ENCODE measurements around the gene SH3BP5L.
A peak's percentile ranks its signal among the peaks of the same experiment; 100 is the strongest.
"Not testable (repeated sequence)": the region's sequence is repeated elsewhere in the genome, so short reads cannot be mapped to it uniquely, and the experiment has no call there.

SH3BP5L gene

DNA sequence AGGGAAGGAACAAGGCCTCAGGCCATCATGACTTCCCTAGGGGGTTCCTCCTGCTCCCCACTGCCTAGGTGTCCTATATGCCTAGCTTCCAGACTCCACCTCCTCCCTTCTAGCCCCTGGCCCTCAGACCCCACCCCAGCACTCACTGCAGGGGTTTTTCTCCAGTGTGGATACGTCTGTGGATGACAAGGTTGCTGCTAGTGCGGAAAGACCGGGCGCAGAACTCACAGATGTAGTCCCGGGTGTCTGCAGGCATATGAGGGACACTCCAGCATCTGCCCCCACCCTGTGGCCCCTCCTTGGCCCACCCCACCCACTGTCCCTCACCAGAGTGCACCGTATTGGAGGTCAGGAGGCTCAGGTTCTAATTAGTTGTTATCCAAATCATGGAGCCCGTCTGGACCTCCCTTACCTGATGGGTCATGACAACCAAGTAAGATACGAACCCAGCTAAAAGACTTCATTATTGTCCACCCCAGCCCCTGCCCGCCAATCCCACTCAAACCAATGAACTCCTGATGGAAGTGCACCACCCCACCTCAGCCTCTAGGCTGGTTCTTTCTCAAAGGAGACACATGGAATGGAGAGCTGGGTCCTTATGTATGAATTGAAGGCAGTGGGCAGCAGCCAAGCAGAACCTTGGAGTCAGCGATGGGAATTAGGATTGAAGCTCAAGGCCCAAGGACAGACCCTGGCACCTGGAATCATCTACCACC lies 25.0 kb upstream of the SH3BP5L start:
- DNase-seq: no peak

DNA sequence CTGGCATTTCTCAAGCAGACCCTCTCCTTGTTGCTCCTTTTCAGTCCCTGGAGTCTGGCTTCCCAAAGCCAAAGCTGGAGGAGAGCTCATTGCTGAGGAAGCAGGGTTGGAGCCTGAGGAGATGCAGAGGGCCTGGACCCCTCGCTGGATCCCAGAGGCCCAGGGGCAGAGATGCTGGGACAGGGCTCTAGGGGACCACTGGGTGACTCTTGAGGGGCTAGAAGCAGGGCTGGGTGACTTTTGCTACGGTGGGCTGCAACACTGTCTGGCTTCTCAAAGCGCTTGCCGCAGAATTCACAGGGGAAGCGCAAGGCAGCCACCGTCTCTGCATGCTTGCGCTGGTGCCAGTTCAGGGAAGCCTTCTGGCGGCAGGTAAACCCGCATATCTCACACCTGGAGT lies 24.4 kb upstream of the SH3BP5L start:
- no peak for DNase-seq

DNA sequence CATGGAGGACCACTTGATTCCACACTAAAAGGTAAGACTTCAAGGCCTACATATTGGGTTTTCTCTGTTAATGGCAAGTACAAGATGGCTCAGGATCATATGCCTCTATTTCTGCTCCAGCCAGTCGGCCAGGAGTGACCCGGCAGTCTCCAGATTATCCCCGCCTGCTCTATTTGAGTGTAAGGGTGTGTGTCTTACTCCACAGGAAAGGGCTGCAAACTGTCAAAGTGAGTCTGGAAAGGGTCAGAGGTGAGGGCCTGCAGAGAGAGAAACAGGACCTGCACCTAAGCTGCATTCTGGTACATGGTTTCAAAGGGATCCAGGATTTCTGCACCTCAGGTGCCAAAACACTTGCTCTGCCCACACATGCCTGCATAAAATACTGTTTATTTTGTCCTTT lies 23.9 kb upstream of the SH3BP5L start:
- no peak for DNase-seq

- no peak for DNase-seq
Measured at GRCh38 chr1:248849152-248849551, 23.4 kb upstream of the SH3BP5L start.

GRCh38 chr1:248848602-248849001 lies 22.9 kb upstream of the SH3BP5L start:
- no peak for DNase-seq

DNA sequence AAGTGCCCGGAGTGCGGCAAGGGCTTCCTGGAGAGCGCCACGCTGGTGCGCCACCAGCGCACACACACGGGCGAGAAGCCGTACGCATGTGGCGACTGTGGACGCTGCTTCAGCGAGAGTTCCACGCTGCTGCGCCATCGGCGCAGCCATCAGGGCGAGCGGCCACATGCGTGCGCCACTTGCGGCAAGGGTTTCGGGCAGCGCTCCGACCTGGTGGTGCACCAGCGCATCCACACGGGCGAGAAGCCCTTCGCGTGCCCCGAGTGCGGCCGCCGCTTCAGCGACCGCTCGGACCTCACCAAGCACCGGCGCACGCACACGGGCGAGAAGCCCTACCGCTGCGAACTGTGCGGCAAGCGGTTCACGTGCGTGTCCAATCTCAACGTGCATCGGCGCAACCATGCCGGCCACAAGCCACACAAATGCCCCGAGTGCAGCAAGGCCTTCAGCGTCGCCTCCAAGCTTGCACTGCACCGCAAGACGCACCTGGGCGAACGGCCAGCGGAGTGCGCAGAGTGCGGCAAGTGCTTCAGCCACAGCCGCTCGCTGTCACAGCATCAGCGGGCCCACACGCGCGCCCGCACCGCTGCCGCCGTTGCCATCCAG lies 22.3 kb upstream of the SH3BP5L start:
- DNase-seq: no peak

DNA sequence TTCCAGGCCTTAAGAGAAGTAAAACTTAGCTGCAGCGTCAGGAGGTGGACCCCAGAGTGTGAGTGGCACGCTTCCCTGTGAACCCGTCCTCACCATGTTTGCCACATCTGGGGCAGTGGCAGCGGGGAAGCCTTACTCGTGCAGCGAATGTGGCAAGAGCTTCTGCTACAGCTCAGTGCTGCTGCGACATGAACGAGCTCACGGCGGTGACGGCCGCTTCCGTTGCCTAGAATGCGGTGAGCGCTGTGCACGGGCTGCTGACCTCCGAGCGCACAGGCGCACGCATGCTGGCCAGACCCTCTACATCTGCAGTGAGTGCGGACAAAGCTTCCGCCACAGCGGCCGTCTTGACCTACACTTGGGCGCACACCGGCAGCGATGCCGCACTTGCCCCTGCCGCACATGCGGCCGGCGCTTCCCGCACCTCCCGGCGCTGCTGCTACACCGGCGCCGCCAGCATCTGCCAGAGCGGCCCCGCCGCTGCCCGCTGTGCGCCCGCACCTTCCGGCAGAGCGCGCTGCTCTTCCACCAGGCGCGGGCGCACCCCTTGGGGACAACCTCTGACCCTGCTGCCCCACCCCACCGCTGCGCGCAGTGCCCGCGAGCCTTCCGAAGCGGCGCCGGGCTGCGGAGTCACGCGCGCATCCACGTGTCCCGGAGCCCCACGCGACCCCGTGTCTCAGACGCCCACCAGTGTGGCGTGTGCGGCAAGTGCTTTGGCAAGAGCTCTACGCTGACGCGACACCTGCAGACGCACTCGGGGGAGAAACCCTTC lies 21.7 kb upstream of the SH3BP5L start:
- no peak for DNase-seq

DNA sequence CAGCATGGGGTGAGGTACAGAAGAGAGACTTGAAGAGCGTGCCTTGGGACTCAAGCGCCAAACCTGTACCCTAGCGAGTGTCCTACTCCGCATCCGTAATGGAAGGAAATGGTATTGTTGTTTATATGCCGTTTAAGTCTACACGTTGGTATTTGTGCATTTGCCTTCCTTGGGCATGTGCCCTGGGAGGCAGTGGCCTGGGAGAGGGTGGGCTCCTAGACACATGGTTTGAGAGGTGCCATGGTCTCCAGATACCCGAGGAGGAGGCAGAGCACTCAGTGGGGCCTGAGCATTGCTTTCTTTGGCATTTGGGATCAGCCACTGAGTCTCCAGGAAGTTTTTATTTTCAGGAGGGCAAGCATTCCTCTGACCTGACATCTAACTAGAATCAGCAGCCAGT lies 18.8 kb upstream of the SH3BP5L start:
- DNase-seq: no peak

GRCh38 chr1:248843687-248844086 lies 18.0 kb upstream of the SH3BP5L start:
- DNase-seq: no peak

DNA sequence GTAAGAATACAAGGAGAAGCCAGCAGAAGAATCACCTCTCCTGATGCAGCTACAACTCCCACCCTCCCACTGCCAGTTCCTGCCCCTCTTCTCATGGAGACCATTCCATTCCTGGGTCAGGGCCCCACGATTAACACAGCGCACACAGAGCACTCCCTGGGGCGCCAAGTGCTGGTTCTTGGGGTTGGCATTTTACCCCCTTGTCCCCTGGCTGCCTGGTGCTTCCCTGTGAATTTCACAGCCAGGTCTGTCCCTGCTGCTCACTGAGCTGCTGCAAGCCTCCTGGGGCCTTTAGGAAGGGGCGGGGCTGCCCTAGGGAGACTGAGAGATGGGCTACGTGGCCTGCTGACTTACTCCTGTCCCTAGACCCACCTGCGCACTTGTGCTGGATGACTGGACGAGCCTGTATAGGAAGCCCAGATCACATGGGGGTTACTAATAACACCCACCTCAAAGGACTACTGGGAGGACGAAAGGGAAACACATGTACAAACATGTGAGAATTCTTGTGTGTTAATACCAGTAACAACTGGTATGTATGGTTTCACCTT lies 17.1 kb upstream of the SH3BP5L start:
- no peak for DNase-seq

DNA sequence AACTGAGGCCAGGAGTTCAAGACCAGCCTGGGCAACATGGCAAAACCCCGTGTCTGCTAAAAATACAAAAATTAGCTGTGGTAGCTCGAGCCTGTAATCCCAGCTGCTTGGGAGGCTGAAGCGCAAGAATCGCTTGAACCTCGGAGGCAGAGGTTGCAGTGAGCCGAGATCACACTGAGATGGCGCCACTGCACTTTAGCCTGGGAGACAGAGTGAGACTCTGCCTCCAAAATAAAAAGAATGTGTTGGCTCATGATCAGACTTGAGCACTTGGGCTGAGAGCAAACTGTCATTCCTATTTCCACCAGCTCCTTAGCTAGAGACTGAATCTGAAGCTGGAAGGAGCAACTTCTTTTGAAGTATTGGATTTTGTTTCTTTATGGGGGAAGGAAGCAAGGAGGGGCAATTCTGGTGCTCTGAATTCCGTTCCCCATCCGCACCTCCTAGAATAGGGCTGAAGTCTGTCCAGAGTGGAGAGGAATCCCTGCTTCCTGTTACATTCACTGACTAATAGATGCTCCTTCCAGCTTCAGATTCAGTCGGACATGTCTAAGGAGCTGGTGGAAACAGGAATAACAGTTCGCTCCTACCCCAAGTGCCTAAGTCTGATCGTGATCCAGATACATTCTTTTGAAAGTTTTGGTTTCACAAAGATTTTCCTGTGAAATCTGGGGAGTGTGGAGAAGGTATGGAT lies 16.1 kb upstream of the SH3BP5L start:
- DNase-seq: no peak

GRCh38 chr1:248840946-248841345 lies 15.2 kb upstream of the SH3BP5L start:
- no peak for DNase-seq

- DNase-seq: no peak
Measured at GRCh38 chr1:248839168-248839555, 13.4 kb upstream of the SH3BP5L start.

DNA sequence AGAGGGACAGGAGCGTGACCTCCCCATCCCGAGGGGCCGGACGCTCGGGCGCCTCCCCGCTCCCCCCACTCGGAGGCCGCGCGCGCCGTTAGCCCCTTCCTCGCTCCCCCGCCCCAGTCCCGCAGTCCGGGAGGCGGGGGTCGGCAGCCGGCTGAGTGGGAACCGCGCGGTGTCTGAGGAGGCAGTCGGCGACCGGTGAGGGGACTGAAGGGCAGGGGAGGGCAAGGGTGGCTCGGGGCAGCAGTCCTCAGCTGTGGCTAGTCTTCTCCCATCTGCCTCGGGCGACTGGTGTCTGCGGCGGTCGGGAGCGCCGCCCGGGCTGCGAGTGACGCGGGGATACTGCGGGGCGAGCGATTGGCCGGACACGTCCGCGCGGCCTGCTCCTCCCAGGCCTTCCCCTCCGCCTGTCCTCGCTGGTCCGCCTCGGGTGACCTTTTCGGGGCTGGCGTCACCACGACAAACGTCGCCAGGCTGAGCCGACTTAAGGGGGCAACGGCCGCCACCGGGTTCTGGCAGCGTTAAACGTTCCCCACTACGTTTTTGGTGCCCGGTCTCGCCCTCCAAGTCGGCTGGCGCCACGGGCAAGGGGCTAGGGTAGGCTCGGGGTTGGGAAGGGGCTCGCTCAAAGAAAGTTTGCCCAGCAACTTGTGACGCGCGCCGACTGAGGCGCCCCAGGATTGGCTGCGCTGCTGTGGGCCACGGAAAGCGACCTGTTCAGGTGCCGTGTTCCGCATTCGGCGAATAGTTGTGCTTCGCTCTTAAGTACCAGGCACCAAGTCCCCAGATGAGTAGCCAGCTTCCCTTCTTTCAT lies 12.8 kb upstream of the SH3BP5L start:
- peak; percentile 84 to 86 for DNase-seq

DNA sequence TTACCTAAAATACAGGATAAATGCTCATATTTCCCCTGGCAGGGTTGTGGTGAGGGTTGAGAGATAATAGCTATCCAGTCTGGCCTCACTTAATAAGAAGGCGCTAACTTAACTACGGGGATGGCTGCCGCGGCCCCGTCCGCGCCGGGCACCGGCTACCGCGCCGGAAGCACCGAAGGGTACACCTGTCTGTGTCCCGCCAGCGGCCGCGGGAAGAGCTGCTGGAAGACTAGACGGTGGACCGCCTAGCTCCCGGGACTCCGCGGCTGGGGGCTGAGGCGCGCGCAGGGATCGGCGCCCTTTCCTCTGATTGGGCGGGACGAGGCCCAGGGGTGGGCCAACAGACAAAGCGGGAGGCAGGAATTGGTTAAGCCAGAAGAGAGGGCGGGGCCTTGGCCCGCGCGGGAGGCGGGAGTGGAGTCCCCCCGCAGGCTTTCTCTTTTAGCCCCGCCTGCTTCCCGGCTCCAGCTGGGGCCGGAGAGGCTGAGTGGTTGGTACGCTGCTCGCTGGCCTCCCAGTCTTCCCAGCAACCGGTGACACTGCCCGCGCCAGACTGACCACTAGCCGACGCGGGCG lies 12.2 kb upstream of the SH3BP5L start, which contains the start of gene ZNF672:
Gene ZNF672, plus strand, starts transcription at position 444 of the 576 bp plus-strand sequence. CDS start 9,051 bp downstream, outside the sequence.
- peak; percentile 94 for DNase-seq

DNA sequence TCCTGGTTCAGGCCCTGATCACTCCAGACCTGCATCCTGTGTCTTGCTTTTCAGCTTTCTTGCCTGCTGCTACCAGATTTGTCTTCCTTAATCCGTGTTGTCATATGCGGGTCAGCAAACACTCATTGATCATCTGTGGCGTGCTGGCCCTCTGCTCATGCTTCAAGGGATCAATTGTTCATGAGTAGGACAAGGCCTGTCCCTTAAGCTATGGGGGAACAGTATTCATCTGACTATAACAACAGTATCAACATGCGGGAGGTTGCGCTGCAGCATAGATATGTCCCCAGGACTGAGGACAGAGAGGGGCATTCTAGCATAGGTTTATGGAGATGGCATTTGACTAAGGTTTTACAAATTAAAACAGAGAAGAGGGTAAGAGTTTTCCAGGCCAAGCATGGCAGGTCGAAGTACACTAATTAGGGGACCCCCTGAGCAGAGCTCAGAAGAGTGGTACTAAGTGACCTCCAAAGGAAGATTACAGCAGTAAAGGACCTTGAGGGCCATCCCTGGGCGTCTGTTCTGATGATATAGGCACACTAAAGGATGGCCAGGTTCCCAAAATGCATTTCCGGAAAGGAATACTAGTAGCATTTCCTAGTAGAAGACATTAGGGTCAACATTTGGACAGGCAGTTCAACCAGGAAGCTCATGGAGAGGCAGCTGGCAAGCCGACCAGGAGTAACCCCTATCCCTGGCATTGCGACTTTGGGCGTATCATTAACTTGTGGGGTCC lies 11.5 kb upstream of the SH3BP5L start:
- DNase-seq: no peak

- DNase-seq: no peak
Measured at GRCh38 chr1:248834343-248834940, 8.7 kb upstream of the SH3BP5L start.

DNA sequence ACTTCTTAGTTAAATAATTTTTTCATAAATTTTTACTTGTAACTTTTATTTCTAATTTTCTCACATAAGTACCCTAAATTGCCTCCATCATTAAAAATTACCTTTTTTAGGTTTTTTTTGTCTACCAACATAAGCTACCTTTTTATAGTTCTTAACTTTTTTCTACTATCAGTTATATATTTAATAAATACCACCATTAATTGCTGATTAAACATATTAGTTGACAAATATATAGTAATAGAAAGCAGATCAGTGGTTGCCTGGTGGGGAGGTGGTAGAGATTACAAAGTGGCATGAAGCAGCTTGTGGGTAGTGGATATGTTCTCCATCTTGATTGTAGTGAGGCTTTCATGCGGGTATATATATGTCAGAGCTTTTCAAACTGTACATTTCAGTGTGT lies 6.1 kb upstream of the SH3BP5L start:
- DNase-seq: no peak

- DNase-seq: not testable (repeated sequence)
Measured at GRCh38 chr1:248830718-248831017, 5.0 kb upstream of the SH3BP5L start.

GRCh38 chr1:248828845-248829244 lies 3.1 kb upstream of the SH3BP5L start:
- DNase-seq: no peak

GRCh38 chr1:248825573-248825908 lies 174 bp downstream of the SH3BP5L start:
- DNase-seq: no peak

All from stimulated activated CD4-positive, alpha-beta T cell treated with anti-CD3 and anti-CD28 coated beads, Interleukin-2, amount 100 ng/mL, for 24 hours (primary cell).